ENCODE results near the gene CACNA1E.

CACNA1E gene

GRCh38 chr1:181645171-181645570 lies 161.9 kb downstream of the CACNA1E start:
- Histone ChIP-seq H3K27me3 (ENCODE audit: low read depth, low read length) (no peaks in the 10 kb centered on the region), H3K27ac (ENCODE audit: low read length) (no peak overlapping the region), H3K4me1 (ENCODE audit: control insufficient read depth in 1 of 2, insufficient read depth in 2 of 2, low read length in 2 of 2) (no peaks in the 10 kb centered on the region), H3K36me3 (ENCODE audit: control insufficient read depth in 1 of 2, insufficient read depth in 2 of 2, low read length in 2 of 2) (no peaks in the 10 kb centered on the region), H3K9me3 (ENCODE audit: control insufficient read depth in 1 of 2, low read length in 2 of 2) (no peaks in the 10 kb centered on the region), H3K4me3 (ENCODE audit: low read depth in 1 of 2, low read length in 2 of 2) (no peak overlapping the region)

DNA sequence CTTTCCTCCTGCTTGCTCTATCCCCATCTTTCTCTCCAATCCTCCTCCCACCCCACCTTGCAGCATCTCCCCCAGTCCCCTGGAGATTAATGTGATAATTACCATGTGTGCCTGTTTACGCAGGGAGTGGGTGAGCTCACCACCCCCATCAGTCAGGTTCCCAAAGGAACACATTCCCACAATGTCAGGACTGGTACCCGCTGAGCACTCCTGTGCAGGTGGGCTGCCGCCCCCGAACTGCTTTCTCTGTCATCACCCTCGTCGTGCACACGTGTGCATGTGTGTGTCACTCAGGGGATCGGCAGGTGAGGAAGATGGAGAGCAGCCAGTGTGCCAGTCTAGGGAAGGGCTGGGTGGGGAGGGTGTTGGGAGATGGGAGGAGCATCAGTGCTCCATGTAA lies 163.4 kb downstream of the CACNA1E start:
- no peaks in the 10 kb centered on the region for H3K4me1 ChIP-seq (ENCODE audit: control insufficient read depth in 1 of 2, insufficient read depth in 2 of 2, low read length in 2 of 2)
- H3K9me3 ChIP-seq (ENCODE audit: control insufficient read depth in 1 of 2, low read length in 2 of 2): no peaks in the 10 kb centered on the region
- H3K36me3 ChIP-seq (ENCODE audit: control insufficient read depth in 1 of 2, insufficient read depth in 2 of 2, low read length in 2 of 2): no peaks in the 10 kb centered on the region
- no peak overlapping the region for H3K4me3 ChIP-seq (ENCODE audit: low read depth in 1 of 2, low read length in 2 of 2)
- no peaks in the 10 kb centered on the region for H3K27me3 ChIP-seq (ENCODE audit: low read depth, low read length)
- no peak overlapping the region for H3K27ac ChIP-seq (ENCODE audit: low read length)

DNA sequence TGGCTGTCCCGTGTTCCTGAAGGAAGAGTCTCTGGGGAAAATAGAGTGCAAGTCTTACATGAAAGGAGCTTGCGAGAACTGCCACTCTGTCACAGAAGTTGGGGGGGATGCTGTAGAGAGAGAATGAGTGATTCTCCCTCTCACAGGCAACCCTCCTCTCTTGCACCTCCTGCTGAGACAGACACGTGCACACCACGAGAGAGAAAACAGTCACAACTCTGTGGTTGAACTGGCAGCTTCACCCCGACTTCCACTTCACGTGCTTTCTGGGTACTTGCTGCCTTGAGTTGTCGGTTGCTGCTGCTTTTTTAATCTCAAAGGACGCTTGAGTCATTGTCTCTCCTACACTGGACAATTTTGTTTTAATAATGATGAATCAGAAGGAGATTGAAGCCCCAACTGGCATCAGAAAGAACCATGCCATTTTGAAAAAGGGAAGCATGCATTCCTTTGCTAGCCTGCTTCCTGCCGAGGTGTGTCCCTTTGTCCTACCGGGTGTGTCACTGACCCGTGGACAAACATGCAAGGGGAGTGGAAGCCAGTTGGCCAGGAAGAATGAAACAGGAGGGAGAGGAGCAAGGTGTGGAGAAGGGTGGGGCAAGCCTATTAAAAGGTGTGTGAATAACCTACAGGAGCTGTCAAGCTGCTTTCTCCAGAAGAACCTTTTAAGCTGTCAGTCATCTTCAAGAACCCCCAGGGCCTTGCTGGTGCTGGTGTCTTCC lies 164.2 kb downstream of the CACNA1E start:
- no peaks in the 10 kb centered on the region for H3K9me3 ChIP-seq (ENCODE audit: control insufficient read depth in 1 of 2, low read length in 2 of 2)
- no peaks in the 10 kb centered on the region for H3K4me1 ChIP-seq (ENCODE audit: control insufficient read depth in 1 of 2, insufficient read depth in 2 of 2, low read length in 2 of 2)
- no peak overlapping the region for H3K4me3 ChIP-seq (ENCODE audit: low read depth in 1 of 2, low read length in 2 of 2)
- H3K27me3 ChIP-seq (ENCODE audit: low read depth, low read length): no peaks in the 10 kb centered on the region
- H3K36me3 ChIP-seq (ENCODE audit: control insufficient read depth in 1 of 2, insufficient read depth in 2 of 2, low read length in 2 of 2): no peaks in the 10 kb centered on the region
- H3K27ac ChIP-seq (ENCODE audit: low read length): no peak overlapping the region

GRCh38 chr1:181651276-181651675 lies 168.0 kb downstream of the CACNA1E start:
- Histone ChIP-seq H3K4me3 (ENCODE audit: low read depth in 1 of 2, low read length in 2 of 2) (no peak overlapping the region), H3K4me1 (ENCODE audit: control insufficient read depth in 1 of 2, insufficient read depth in 2 of 2, low read length in 2 of 2) (no peaks in the 10 kb centered on the region), H3K27me3 (ENCODE audit: low read depth, low read length) (no peaks in the 10 kb centered on the region), H3K9me3 (ENCODE audit: control insufficient read depth in 1 of 2, low read length in 2 of 2) (no peaks in the 10 kb centered on the region), H3K27ac (ENCODE audit: low read length) (no peak overlapping the region), H3K36me3 (ENCODE audit: control insufficient read depth in 1 of 2, insufficient read depth in 2 of 2, low read length in 2 of 2) (no peaks in the 10 kb centered on the region)

DNA sequence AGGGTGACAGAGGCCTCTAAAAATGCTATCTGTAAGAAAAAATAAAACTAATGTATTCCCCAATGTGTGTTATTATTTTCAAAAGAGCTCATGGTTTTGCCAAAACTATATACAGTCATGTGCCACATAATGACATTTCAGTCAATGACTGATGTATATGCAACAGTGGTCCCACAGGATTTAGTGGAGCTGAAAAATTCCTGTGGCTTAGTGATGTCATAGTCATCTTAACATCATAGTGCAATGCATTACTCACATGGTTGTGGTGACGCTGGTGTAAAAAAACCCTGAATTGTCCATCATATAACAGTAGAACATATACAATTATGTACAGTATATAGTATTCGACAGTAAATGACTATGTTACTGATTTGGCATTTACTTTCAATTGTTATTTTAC lies 172.4 kb downstream of the CACNA1E start:
- H3K9me3 ChIP-seq (ENCODE audit: control insufficient read depth in 1 of 2, low read length in 2 of 2): no peaks in the 10 kb centered on the region
- no peaks in the 10 kb centered on the region for H3K4me1 ChIP-seq (ENCODE audit: control insufficient read depth in 1 of 2, insufficient read depth in 2 of 2, low read length in 2 of 2)
- H3K27me3 ChIP-seq (ENCODE audit: low read depth, low read length): no peaks in the 10 kb centered on the region
- H3K4me3 ChIP-seq (ENCODE audit: low read depth in 1 of 2, low read length in 2 of 2): no peak overlapping the region
- no peak overlapping the region for H3K27ac ChIP-seq (ENCODE audit: low read length)
- H3K36me3 ChIP-seq (ENCODE audit: control insufficient read depth in 1 of 2, insufficient read depth in 2 of 2, low read length in 2 of 2): no peaks in the 10 kb centered on the region

DNA sequence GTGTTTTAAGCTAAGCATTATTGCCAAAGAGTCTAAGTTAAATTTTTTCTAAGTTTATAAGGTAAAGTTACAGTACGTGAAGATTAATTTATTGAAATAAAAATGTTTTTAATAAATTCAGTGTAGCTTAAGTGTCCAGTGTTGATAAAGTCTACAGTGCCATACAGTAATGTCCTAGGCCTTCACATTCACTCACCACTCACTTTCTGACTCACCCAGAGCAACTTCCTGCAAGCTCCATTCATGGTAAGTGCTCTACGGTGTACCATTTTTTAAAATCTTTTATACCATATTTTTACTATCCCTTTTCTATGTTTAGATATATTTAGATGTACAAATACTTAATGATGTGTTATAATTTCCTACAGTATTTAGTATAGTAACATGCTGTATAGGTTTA lies 173.2 kb downstream of the CACNA1E start:
- no peaks in the 10 kb centered on the region for H3K9me3 ChIP-seq (ENCODE audit: control insufficient read depth in 1 of 2, low read length in 2 of 2)
- H3K27me3 ChIP-seq (ENCODE audit: low read depth, low read length): no peaks in the 10 kb centered on the region
- H3K4me3 ChIP-seq (ENCODE audit: low read depth in 1 of 2, low read length in 2 of 2): no peak overlapping the region
- no peak overlapping the region for H3K27ac ChIP-seq (ENCODE audit: low read length)
- no peaks in the 10 kb centered on the region for H3K4me1 ChIP-seq (ENCODE audit: control insufficient read depth in 1 of 2, insufficient read depth in 2 of 2, low read length in 2 of 2)
- no peaks in the 10 kb centered on the region for H3K36me3 ChIP-seq (ENCODE audit: control insufficient read depth in 1 of 2, insufficient read depth in 2 of 2, low read length in 2 of 2)

DNA sequence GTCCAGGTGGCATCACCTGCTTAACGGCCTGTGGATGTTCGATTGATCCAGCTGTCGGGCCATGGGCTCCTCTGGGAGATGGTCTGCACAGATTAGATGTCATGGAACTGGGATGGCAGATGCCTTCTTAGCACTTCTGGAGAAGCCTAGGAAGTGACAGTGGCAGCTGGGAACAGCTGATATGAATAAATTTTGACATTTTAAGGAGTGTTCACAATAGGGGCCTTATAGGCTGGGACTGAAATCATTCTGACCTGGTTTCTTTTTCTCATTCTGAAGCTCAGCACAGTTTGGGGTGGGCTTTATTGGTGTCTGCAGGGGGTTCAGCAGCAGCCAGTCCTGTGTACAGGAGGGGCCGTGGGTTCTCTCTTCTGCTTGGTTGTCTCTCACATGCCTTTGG lies 175.3 kb downstream of the CACNA1E start:
- Histone ChIP-seq H3K27ac (ENCODE audit: low read length) (no peak overlapping the region), H3K36me3 (ENCODE audit: control insufficient read depth in 1 of 2, insufficient read depth in 2 of 2, low read length in 2 of 2) (no peaks in the 10 kb centered on the region), H3K9me3 (ENCODE audit: control insufficient read depth in 1 of 2, low read length in 2 of 2) (no peaks in the 10 kb centered on the region), H3K4me1 (ENCODE audit: control insufficient read depth in 1 of 2, insufficient read depth in 2 of 2, low read length in 2 of 2) (no peaks in the 10 kb centered on the region), H3K27me3 (ENCODE audit: low read depth, low read length) (no peaks in the 10 kb centered on the region), H3K4me3 (ENCODE audit: low read depth in 1 of 2, low read length in 2 of 2) (no peak overlapping the region)

GRCh38 chr1:181659321-181659957 lies 176.1 kb downstream of the CACNA1E start:
- Histone ChIP-seq H3K27ac (ENCODE audit: low read length) (no peak overlapping the region), H3K9me3 (ENCODE audit: control insufficient read depth in 1 of 2, low read length in 2 of 2) (no peaks in the 10 kb centered on the region), H3K27me3 (ENCODE audit: low read depth, low read length) (no peaks in the 10 kb centered on the region), H3K36me3 (ENCODE audit: control insufficient read depth in 1 of 2, insufficient read depth in 2 of 2, low read length in 2 of 2) (no peaks in the 10 kb centered on the region), H3K4me1 (ENCODE audit: control insufficient read depth in 1 of 2, insufficient read depth in 2 of 2, low read length in 2 of 2) (no peaks in the 10 kb centered on the region), H3K4me3 (ENCODE audit: low read depth in 1 of 2, low read length in 2 of 2) (no peak overlapping the region)

DNA sequence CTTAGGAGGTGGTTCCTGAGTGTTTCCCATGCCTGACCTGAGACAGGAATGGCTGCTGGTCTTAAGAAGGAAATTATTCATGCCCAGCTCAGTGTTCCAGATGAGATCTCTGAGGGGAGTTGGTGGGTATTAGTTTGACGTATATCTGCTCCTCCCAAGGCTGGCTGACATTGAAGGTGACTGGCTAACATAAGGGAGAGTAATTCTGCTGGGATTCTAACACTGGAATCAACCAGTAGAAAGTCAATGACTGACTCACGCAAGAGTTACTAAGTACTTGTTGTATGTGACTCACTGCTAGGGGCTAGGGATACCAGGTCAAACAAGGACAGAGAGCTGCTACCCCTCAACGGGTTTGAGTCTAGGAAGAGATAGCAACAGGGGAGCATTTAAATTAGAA lies 177.3 kb downstream of the CACNA1E start:
- Histone ChIP-seq H3K27ac (ENCODE audit: low read length) (no peak overlapping the region), H3K4me3 (ENCODE audit: low read depth in 1 of 2, low read length in 2 of 2) (no peak overlapping the region), H3K36me3 (ENCODE audit: control insufficient read depth in 1 of 2, insufficient read depth in 2 of 2, low read length in 2 of 2) (no peaks in the 10 kb centered on the region), H3K9me3 (ENCODE audit: control insufficient read depth in 1 of 2, low read length in 2 of 2) (no peaks in the 10 kb centered on the region), H3K4me1 (ENCODE audit: control insufficient read depth in 1 of 2, insufficient read depth in 2 of 2, low read length in 2 of 2) (no peaks in the 10 kb centered on the region), H3K27me3 (ENCODE audit: low read depth, low read length) (no peaks in the 10 kb centered on the region)

- H3K4me3 ChIP-seq (ENCODE audit: low read depth in 1 of 2, low read length in 2 of 2): no peak overlapping the region
- H3K4me1 ChIP-seq (ENCODE audit: control insufficient read depth in 1 of 2, insufficient read depth in 2 of 2, low read length in 2 of 2): no peaks in the 10 kb centered on the region
- no peaks in the 10 kb centered on the region for H3K27me3 ChIP-seq (ENCODE audit: low read depth, low read length)
- H3K9me3 ChIP-seq (ENCODE audit: control insufficient read depth in 1 of 2, low read length in 2 of 2): no peaks in the 10 kb centered on the region
- H3K27ac ChIP-seq (ENCODE audit: low read length): no peak overlapping the region
- H3K36me3 ChIP-seq (ENCODE audit: control insufficient read depth in 1 of 2, insufficient read depth in 2 of 2, low read length in 2 of 2): no peaks in the 10 kb centered on the region
Measured at GRCh38 chr1:181661569-181661968, 178.3 kb downstream of the CACNA1E start.

- H3K36me3 ChIP-seq (ENCODE audit: control insufficient read depth in 1 of 2, insufficient read depth in 2 of 2, low read length in 2 of 2): no peaks in the 10 kb centered on the region
- H3K9me3 ChIP-seq (ENCODE audit: control insufficient read depth in 1 of 2, low read length in 2 of 2): no peaks in the 10 kb centered on the region
- no peaks in the 10 kb centered on the region for H3K4me1 ChIP-seq (ENCODE audit: control insufficient read depth in 1 of 2, insufficient read depth in 2 of 2, low read length in 2 of 2)
- H3K27me3 ChIP-seq (ENCODE audit: low read depth, low read length): no peaks in the 10 kb centered on the region
- H3K4me3 ChIP-seq (ENCODE audit: low read depth in 1 of 2, low read length in 2 of 2): no peak overlapping the region
- no peak overlapping the region for H3K27ac ChIP-seq (ENCODE audit: low read length)
Measured at GRCh38 chr1:181662606-181663005, 179.3 kb downstream of the CACNA1E start.

DNA sequence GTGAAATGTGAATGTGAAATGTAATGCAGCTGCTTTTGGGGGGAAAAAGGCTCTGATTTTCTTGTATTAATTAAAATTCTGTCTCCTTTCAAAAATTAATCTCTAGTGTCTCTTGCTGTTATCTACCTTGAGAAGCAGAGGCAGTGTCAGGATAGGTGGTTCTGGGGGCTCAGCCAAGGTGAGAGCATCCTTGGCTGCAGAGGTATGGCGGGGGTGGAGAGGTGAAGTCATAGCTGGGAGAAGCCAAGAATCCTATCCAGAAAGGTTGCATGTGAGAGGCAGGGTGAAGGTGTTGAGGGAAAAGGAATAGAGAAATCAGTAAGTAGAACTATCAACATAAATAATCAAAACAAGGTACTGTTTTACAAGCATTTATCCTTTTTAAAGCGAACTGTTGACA lies 181.2 kb downstream of the CACNA1E start:
- Histone ChIP-seq H3K27me3 (ENCODE audit: low read depth, low read length) (no peaks in the 10 kb centered on the region), H3K4me3 (ENCODE audit: low read depth in 1 of 2, low read length in 2 of 2) (no peak overlapping the region), H3K4me1 (ENCODE audit: control insufficient read depth in 1 of 2, insufficient read depth in 2 of 2, low read length in 2 of 2) (no peaks in the 10 kb centered on the region), H3K27ac (ENCODE audit: low read length) (no peak overlapping the region), H3K9me3 (ENCODE audit: control insufficient read depth in 1 of 2, low read length in 2 of 2) (no peaks in the 10 kb centered on the region), H3K36me3 (ENCODE audit: control insufficient read depth in 1 of 2, insufficient read depth in 2 of 2, low read length in 2 of 2) (no peaks in the 10 kb centered on the region)

Data from muscle layer of duodenum (tissue), 2 donors.